Esophagus muscularis mucosa (tissue), 4 donors: ENCODE measurements around the gene KCNB1. TPM values are rescaled to one million over a fixed set of nuclear protein-coding genes. Genes with fewer than 3 reads are reported as not detected.
A peak's percentile ranks its signal among the peaks of the same experiment; 100 is the strongest.

Experiments
- DNase-seq: peaks from one replicate; pipeline ENCODE4 v3.0.0-alpha.2; 2017; ENCODE audit errors: extremely low spot score
- H3K27ac ChIP-seq, 4 donors: fragments of 200-600 bp; sonication (generic); replicated peaks in 1 of 4; 1 replicate in 3 of 4; 2 replicates in 1 of 4; pipeline ENCODE4 v1.5.1; 2016 to 2019; ENCODE audit warnings: mild to moderate bottlenecking in 1 of 4
- H3K27me3 ChIP-seq, 4 donors: fragments of 200-600 bp; sonication (generic); one replicate each; pipeline versions ENCODE4 v1.5.1 to v1.6.0; 2016 to 2019
- H3K36me3 ChIP-seq, 4 donors: fragments of 200-600 bp; sonication (generic); one replicate each; pipeline ENCODE4 v1.5.1; 2016 to 2019
- H3K4me1 ChIP-seq, 4 donors: fragments of 200-600 bp; sonication (generic); one replicate each; pipeline ENCODE4 v1.5.1; 2016 to 2019
- H3K4me3 ChIP-seq, 4 donors: fragments of 200-600 bp; sonication (generic); 1 replicate in 2 of 4; 2 replicates in 2 of 4; pipeline ENCODE4 v1.5.1; 2016 to 2019; ENCODE audit warnings: mild to moderate bottlenecking in 4 of 4, moderate library complexity in 1 of 4
- H3K9me3 ChIP-seq, 4 donors: fragments of 200-600 bp; sonication (generic); 1 replicate in 3 of 4; 2 replicates in 1 of 4; pipeline ENCODE4 v1.5.1; 2016 to 2019
- CTCF ChIP-seq, 3 experiments: fragments of 200-600 bp in 2 of 3; fragments of 450-650 bp in 1 of 3; sonication (generic) in 2 of 3; IDR thresholded peaks; one replicate each; pipeline ENCODE4 v1.5.1; 2017 to 2019; ENCODE audit warnings: antibody characterized with exemption in 3 of 3, mild to moderate bottlenecking in 2 of 3, moderate library complexity in 1 of 3
- EP300 ChIP-seq: sonication (generic); formaldehyde crosslinking; IDR thresholded peaks from one replicate; pipeline ENCODE4 v1.6.1; 2017; ENCODE audit warnings: antibody characterized with exemption
- POLR2A ChIP-seq: fragments of 450-650 bp; IDR thresholded peaks from one replicate; pipeline ENCODE4 v1.6.1; 2017; ENCODE audit warnings: antibody characterized with exemption, moderate library complexity, mild to moderate bottlenecking, low read depth
- POLR2AphosphoS5 ChIP-seq, 2 donors: sonication (generic); formaldehyde crosslinking; IDR thresholded peaks; one replicate each; pipeline ENCODE4 v1.6.1; 2017; ENCODE audit warnings: antibody characterized with exemption in 2 of 2
- WGBS: methylation state at CpG from one replicate; pipeline ENCODE4 v1.1.5; 2018; 5-methylcytosine and 5-hydroxymethylcytosine counted together
- intact Hi-C: fragments of 100-400 bp; cut with DNase I; formaldehyde crosslinking; loops from one replicate; pipeline ENCODE4 v1.15.1; 2023
- total RNA-seq, 4 donors: library from RNA; depleted of rRNA; stranded (reverse); fragments of >200 nt; gene quantifications; one replicate each; pipeline versions ENCODE4 v1.1.0 to v1.2.1, GENCODE V29; 2016

The KCNB1 gene
- total RNA-seq, 4 donors from 2014 or later: 32.3 to 55.5 (median 51.9) TPM

GRCh38 chr20:49393803-49394202, 88.7 kb downstream of the KCNB1 start:
- TF ChIP-seq EP300: no peak
- TF ChIP-seq POLR2A: no peak
- no peak for TF ChIP-seq POLR2AphosphoS5 (IDR thresholded peaks at IDR 0.05)
- TF ChIP-seq CTCF (IDR thresholded peaks at IDR 0.05): no peak
- DNase-seq: no peak
- Histone ChIP-seq H3K27me3 (no peaks in the 10 kb centered on the region), H3K4me1 (peaks cover 33 to 99% (median 87%) of the 10 kb centered on the region in 4 donors), H3K27ac (peak overlapping the region; percentile 89 to 94 (median 92)), H3K36me3 (no peaks in the 10 kb centered on the region), H3K9me3 (no peaks in the 10 kb centered on the region), H3K4me3 (no peak overlapping the region)
- intact Hi-C loops: no loop called here
- 50% methylated on average over 1 of the region's 1 CpG for WGBS

- peaks cover 32 to 97% (median 86%) of the 10 kb centered on the region in 4 donors for H3K4me1 ChIP-seq
- H3K9me3 ChIP-seq: no peaks in the 10 kb centered on the region
- H3K36me3 ChIP-seq: no peaks in the 10 kb centered on the region
- intact Hi-C loops: no loop called here
- 88% methylated on average over 4 of the region's 4 CpGs for WGBS
- no peak overlapping the region for H3K4me3 ChIP-seq
- TF ChIP-seq POLR2AphosphoS5 (IDR thresholded peaks at IDR 0.05) (no peak), CTCF (IDR thresholded peaks at IDR 0.05) (no peak), EP300 (no peak), POLR2A (no peak)
- no peaks in the 10 kb centered on the region for H3K27me3 ChIP-seq
- no peak for DNase-seq
- peak overlapping the region; percentile 89 to 94 (median 92) for H3K27ac ChIP-seq
These were observed 89.7 kb downstream of the KCNB1 start for GRCh38 chr20:49392745-49393144.

DNA sequence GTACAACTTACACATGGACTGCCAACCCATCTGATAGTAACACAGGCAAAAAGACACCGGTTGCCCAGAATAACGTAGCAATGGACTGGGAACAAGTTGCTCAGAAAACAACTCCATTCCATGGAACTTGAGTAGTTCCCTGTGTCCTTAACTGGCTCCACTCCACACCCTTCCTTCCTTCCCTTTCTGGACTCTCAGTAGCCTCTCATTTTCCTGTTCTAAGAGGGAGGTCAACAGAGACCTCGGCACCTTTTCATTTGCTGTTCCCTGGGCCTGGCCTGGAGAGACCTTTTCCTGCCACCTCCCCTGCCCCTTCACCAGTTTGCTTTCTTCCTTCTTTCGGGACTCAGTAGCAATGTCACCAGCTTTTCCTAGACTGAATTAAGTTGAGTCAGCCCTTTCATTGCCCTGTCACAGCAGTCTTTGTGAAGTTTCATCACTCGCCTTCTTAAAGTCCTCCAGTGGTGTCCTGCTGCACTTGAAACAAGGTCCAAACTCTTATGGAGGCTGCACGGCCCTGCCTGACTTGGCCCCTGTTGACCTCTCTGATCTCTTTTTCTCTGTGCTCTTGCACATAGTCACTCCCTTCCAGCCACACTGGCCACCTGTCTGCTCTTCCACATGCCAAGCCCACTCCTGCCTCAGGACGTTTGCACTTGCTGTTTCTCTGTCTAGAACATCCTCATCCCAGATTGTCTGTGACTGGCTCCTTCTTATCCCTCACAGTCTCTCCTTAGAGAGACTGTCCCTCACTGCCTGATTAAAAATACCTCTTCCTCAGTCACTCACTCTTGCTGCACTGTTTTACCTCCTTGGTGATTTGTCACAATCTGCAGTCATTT, 90.8 kb downstream of the KCNB1 start:
- H3K27me3 ChIP-seq: no peaks in the 10 kb centered on the region
- no peaks in the 10 kb centered on the region for H3K36me3 ChIP-seq
- intact Hi-C loops: no loop called here
- no peaks in the 10 kb centered on the region for H3K9me3 ChIP-seq
- H3K4me1 ChIP-seq: peaks cover 31 to 97% (median 86%) of the 10 kb centered on the region in 4 donors
- H3K4me3 ChIP-seq: no peak overlapping the region
- H3K27ac ChIP-seq: peak overlapping the region; percentile 57 to 94 (median 92)
- TF ChIP-seq POLR2AphosphoS5 (IDR thresholded peaks at IDR 0.05) (peak in 1 of 2 donors; percentile 22), EP300 (no peak), POLR2A (no peak), CTCF (IDR thresholded peaks at IDR 0.05) (no peak)
- DNase-seq: no peak
- WGBS: 75% methylated on average over 7 of the region's 7 CpGs

DNA sequence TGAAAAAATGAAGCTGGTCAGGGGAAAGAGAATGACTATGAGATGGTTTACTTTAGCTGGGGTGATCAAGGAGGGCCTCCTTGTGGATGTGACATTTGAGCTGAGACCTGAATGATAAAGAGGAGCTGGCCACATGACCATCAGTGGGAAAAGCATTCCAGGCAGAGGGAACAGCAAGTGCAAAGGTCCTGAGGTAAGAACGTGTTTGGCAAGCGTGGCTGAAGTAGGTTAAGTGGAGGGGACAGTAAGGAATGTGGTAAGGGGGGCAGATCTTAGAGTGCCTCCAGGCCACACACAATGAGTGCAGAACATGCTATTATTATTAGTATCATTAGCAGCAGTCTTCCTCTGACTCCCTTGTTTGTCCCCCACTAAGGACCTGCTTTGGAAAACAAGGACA, 92.6 kb downstream of the KCNB1 start:
- no peak overlapping the region for H3K4me3 ChIP-seq
- TF ChIP-seq POLR2A (no peak), POLR2AphosphoS5 (IDR thresholded peaks at IDR 0.05) (no peak), CTCF (IDR thresholded peaks at IDR 0.05) (no peak), EP300 (no peak)
- peaks cover 32 to 89% (median 83%) of the 10 kb centered on the region in 4 donors for H3K4me1 ChIP-seq
- intact Hi-C loops: no loop called here
- no peaks in the 10 kb centered on the region for H3K36me3 ChIP-seq
- no peaks in the 10 kb centered on the region for H3K27me3 ChIP-seq
- peak overlapping the region; percentile 11 to 94 (median 88) for H3K27ac ChIP-seq
- WGBS: 79% methylated on average over 2 of the region's 2 CpGs
- no peak for DNase-seq
- H3K9me3 ChIP-seq: no peaks in the 10 kb centered on the region
